ENCODE measurements around the gene SSTR4. TPM values are rescaled to one million over a fixed set of nuclear protein-coding genes. Genes with fewer than 3 reads are reported as not detected.

Gene SSTR4
- total RNA-seq, 6 donors from 2014 or later = 0.30 TPM; not detected in 5

- WGBS, 2 donors = 92 to 95% methylated on average over 2 of the region's 2 CpGs
- no peaks in the 10 kb centered on the region for H3K9me3 ChIP-seq
- no peak overlapping the region for H3K4me3 ChIP-seq
- no peaks in the 10 kb centered on the region for H3K4me1 ChIP-seq
- H3K36me3 ChIP-seq = no peaks in the 10 kb centered on the region
- no peak overlapping the region for H3K27ac ChIP-seq
- no peak for ATAC-seq (ENCODE audit: low FRiP score in 2 of 2)
- no peak for DNase-seq
- no peaks in the 10 kb centered on the region for H3K27me3 ChIP-seq
- TF ChIP-seq POLR2AphosphoS5 (IDR thresholded peaks at IDR 0.05) = no peak
- TF ChIP-seq EP300 (IDR thresholded peaks at IDR 0.05) = no peak
- no peak for TF ChIP-seq POLR2A (IDR thresholded peaks at IDR 0.05)
- TF ChIP-seq, protein P1, sequence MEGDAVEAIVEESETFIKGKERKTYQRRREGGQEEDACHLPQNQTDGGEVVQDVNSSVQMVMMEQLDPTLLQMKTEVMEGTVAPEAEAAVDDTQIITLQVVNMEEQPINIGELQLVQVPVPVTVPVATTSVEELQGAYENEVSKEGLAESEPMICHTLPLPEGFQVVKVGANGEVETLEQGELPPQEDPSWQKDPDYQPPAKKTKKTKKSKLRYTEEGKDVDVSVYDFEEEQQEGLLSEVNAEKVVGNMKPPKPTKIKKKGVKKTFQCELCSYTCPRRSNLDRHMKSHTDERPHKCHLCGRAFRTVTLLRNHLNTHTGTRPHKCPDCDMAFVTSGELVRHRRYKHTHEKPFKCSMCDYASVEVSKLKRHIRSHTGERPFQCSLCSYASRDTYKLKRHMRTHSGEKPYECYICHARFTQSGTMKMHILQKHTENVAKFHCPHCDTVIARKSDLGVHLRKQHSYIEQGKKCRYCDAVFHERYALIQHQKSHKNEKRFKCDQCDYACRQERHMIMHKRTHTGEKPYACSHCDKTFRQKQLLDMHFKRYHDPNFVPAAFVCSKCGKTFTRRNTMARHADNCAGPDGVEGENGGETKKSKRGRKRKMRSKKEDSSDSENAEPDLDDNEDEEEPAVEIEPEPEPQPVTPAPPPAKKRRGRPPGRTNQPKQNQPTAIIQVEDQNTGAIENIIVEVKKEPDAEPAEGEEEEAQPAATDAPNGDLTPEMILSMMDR (IDR thresholded peaks at IDR 0.05) = no peak
Measured at GRCh38 chr20:23008667-23009066, 26.4 kb upstream of the SSTR4 start.

GRCh38 chr20:23009636-23010035 is 25.5 kb upstream of the SSTR4 start:
- no peak for DNase-seq

GRCh38 chr20:23010096-23010495 is 25.0 kb upstream of the SSTR4 start:
- TF ChIP-seq, protein P1 (IDR thresholded peaks at IDR 0.05) = no peak
- TF ChIP-seq POLR2A (IDR thresholded peaks at IDR 0.05) (no peak), EP300 (IDR thresholded peaks at IDR 0.05) (no peak), POLR2AphosphoS5 (IDR thresholded peaks at IDR 0.05) (no peak)
- Histone ChIP-seq H3K36me3 (no peaks in the 10 kb centered on the region), H3K4me1 (no peaks in the 10 kb centered on the region), H3K27ac (peak overlapping the region in 1 of 4 donors; percentile 30), H3K9me3 (no peaks in the 10 kb centered on the region), H3K27me3 (no peaks in the 10 kb centered on the region), H3K4me3 (no peak overlapping the region)
- DNase-seq (no peak), ATAC-seq (ENCODE audit: low FRiP score in 2 of 2) (no peak)
- 83 to 89% methylated on average over 5 of the region's 5 CpGs for WGBS, 2 donors

More at GRCh38 chr20:23009636-23010035, 25.5 kb upstream of the SSTR4 start:
- peak overlapping the region in 1 of 4 donors; percentile 30 for H3K27ac ChIP-seq
- H3K4me3 ChIP-seq = no peak overlapping the region
- TF ChIP-seq EP300 (IDR thresholded peaks at IDR 0.05) (no peak), POLR2AphosphoS5 (IDR thresholded peaks at IDR 0.05) (peak in 1 of 2 donors; percentile 27)
- no peaks in the 10 kb centered on the region for H3K36me3 ChIP-seq
- ATAC-seq (ENCODE audit: low FRiP score in 2 of 2) = no peak
- no peaks in the 10 kb centered on the region for H3K27me3 ChIP-seq
- H3K9me3 ChIP-seq = no peaks in the 10 kb centered on the region
- no peaks in the 10 kb centered on the region for H3K4me1 ChIP-seq
- 19 to 33% methylated on average over 2 to 3 of the region's 3 CpGs for WGBS, 2 donors

DNA sequence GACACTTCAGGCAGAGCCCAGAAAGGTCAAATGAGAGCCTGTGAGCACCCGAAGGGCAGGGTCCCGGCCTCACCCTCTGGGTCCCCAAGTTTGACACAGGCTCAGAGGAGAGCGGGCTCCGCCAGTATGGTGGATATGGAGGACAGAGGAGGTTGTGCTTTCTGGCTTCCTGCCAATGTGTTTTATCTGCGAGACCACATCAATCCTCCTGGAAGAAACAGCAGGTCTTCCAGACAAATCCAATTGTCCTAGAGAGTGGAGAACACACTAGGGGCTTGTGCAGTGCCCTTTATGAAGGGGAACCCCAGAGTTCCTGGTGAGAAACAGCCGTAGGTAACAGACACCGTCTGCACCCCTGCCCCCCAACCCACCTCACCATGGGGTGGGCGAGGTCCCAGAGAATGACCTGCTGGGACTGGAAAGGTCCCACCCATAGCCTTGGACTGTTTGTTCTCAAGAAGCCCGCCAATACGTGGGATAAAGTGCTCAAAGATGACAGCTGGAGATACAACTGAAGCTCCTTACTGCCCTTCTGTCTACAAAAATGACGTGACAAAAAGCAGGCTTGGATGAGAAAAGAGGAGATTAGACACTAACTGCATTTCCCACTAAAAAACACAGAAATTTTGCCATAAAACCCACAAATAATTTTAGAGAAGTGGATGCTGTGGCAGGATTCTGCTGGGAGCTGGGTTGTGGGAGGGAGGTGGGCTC is 23.9 kb upstream of the SSTR4 start:
- Histone ChIP-seq H3K4me1 (no peaks in the 10 kb centered on the region), H3K27ac (no peak overlapping the region), H3K27me3 (no peaks in the 10 kb centered on the region), H3K4me3 (no peak overlapping the region), H3K9me3 (no peaks in the 10 kb centered on the region), H3K36me3 (no peaks in the 10 kb centered on the region)
- DNase-seq (no peak), ATAC-seq (ENCODE audit: low FRiP score in 2 of 2) (no peak)
- TF ChIP-seq, protein P1 (IDR thresholded peaks at IDR 0.05) = no peak
- no peak for TF ChIP-seq EP300 (IDR thresholded peaks at IDR 0.05)
- TF ChIP-seq POLR2A (IDR thresholded peaks at IDR 0.05) = no peak
- no peak for TF ChIP-seq POLR2AphosphoS5 (IDR thresholded peaks at IDR 0.05)
- WGBS, 2 donors = 90 to 92% methylated on average over 8 to 11 of the region's 11 CpGs

- TF ChIP-seq POLR2A (IDR thresholded peaks at IDR 0.05) (no peak), EP300 (IDR thresholded peaks at IDR 0.05) (no peak), POLR2AphosphoS5 (IDR thresholded peaks at IDR 0.05) (no peak)
- TF ChIP-seq, protein P1 (IDR thresholded peaks at IDR 0.05) = no peak
- DNase-seq (no peak), ATAC-seq (ENCODE audit: low FRiP score in 2 of 2) (no peak)
- Histone ChIP-seq H3K4me3 (no peak overlapping the region), H3K27me3 (no peaks in the 10 kb centered on the region), H3K36me3 (no peaks in the 10 kb centered on the region), H3K4me1 (no peaks in the 10 kb centered on the region), H3K9me3 (no peaks in the 10 kb centered on the region), H3K27ac (no peak overlapping the region)
- 52 to 70% methylated on average over 5 of the region's 5 CpGs for WGBS, 2 donors
Measured at GRCh38 chr20:23013429-23013828, 21.7 kb upstream of the SSTR4 start.

Data from upper lobe of left lung (tissue), 6 donors.